ENCODE results near the gene SLX4. TPM values are rescaled to one million over a fixed set of nuclear protein-coding genes. Genes with fewer than 3 reads are reported as not detected.

The SLX4 gene
- total and polyA plus RNA-seq, 2 donors (not counting 3 experiments of a cell fraction or from before 2014, with no cell fraction given): 2.9 to 8.9 TPM

DNA sequence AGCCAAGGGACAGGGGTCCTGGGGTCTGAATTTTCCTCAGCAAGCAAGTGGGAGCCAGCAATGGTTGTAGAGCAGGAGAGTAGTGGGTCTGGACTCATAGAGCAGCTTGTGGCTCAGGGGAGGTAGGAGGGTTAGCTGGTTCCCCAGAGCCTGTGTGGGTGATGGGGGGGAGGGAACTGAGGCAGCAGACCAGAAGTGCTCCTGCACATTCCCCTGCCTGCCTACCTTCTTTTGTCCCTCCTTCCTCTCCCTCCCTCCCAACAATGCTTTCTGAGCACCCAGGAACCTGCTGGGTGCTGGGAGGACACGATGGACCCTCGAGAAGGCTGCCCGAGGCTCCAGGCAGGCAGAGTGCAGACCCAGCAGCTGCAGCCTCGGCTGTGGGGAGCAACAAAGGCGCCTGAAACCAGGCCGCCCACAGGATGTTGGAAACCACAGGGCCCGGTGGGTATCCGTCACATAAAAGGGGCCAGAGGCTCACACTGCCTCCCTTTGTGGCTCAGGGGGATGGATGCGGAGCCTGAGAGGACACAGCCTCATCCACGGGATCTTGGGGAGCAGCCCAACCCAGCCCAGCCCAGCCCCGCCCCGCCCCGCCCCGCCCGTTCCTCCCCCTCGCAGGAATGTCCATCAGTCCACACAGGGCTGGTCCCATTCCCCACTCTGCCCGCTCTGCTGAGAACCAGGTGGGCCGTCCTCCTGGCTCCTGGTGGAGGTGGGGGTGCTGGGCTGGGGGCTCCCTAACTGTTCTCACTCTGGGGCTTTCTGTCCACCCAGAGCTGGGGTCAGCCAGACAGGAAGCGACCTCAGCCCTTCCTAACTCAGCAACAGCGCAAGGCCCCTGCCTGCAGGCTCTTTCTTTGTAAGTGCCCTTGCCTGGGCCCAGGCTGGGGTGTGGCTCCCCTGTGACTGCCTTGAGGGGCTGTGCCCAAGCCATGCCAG, 32.5 kb downstream of the SLX4 start:
- Histone ChIP-seq H3K4me3 (replicated peaks in 1 of 3; ENCODE audit: insufficient read depth in 1 of 3, low read depth in 1 of 3, low read length in 3 of 3) (no peak overlapping the region), H2AFZ (ENCODE audit: low read depth, low read length) (no peak overlapping the region), H3K36me3 (ENCODE audit: control insufficient read depth in 2 of 2, extremely low read depth in 1 of 2, insufficient read depth in 2 of 2, low read length in 2 of 2) (no peaks in the 10 kb centered on the region), H3K4me1 (ENCODE audit: control insufficient read depth, extremely low read depth, insufficient read depth, low read length) (peaks cover 10% of the 10 kb centered on the region), H3K79me2 (ENCODE audit: control insufficient read depth, insufficient read depth, low read length) (no peaks in the 10 kb centered on the region), H4K20me1 (replicated peaks; ENCODE audit: control insufficient read depth, extremely low read depth, insufficient read depth, low read length) (no peaks in the 10 kb centered on the region), H3K9me3 (replicated peaks; ENCODE audit: control insufficient read depth, insufficient read depth, low read length) (no peaks in the 10 kb centered on the region), H3K4me2 (ENCODE audit: insufficient read depth, low read length) (no peak overlapping the region), H3K27ac (ENCODE audit: insufficient read depth, low read depth, low read length) (no peak overlapping the region), H3K9ac (replicated peaks; ENCODE audit: extremely low read depth, insufficient read depth, low read length) (no peak overlapping the region), H3K9me1 (replicated peaks; ENCODE audit: control insufficient read depth, extremely low read depth, insufficient read depth, low read length) (no peaks in the 10 kb centered on the region), H3K27me3 (ENCODE audit: control insufficient read depth in 2 of 2, insufficient read depth in 2 of 2, low read length in 2 of 2) (no peaks in the 10 kb centered on the region)
- dilution Hi-C loops (cut with MboI; ENCODE audit: extremely low pct_ligation_motif_present, low sequenced_read_pairs) (no loop called here), intact Hi-C loops (cut with micrococcal nuclease) (no loop called here)
- BruUV-seq (replicated peaks): no TSS peak
- no peak for DNase-seq (ENCODE audit: low read depth, low spot score)
- no peak for TF ChIP-seq POLR2A (IDR thresholded peaks at IDR 0.05; ENCODE audit: low read depth, low read length)
- no peak for TF ChIP-seq EZH2 (IDR thresholded peaks at IDR 0.05; ENCODE audit: borderline replicate concordance, low read depth, low read length, severe bottlenecking)
- TF ChIP-seq, protein P1, sequence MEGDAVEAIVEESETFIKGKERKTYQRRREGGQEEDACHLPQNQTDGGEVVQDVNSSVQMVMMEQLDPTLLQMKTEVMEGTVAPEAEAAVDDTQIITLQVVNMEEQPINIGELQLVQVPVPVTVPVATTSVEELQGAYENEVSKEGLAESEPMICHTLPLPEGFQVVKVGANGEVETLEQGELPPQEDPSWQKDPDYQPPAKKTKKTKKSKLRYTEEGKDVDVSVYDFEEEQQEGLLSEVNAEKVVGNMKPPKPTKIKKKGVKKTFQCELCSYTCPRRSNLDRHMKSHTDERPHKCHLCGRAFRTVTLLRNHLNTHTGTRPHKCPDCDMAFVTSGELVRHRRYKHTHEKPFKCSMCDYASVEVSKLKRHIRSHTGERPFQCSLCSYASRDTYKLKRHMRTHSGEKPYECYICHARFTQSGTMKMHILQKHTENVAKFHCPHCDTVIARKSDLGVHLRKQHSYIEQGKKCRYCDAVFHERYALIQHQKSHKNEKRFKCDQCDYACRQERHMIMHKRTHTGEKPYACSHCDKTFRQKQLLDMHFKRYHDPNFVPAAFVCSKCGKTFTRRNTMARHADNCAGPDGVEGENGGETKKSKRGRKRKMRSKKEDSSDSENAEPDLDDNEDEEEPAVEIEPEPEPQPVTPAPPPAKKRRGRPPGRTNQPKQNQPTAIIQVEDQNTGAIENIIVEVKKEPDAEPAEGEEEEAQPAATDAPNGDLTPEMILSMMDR (IDR thresholded peaks at IDR 0.05; ENCODE audit: extremely low read depth in 1 of 2, insufficient read depth in 1 of 2, low read depth in 1 of 2, low read length in 2 of 2): no peak
- TF ChIP-seq, protein P2, sequence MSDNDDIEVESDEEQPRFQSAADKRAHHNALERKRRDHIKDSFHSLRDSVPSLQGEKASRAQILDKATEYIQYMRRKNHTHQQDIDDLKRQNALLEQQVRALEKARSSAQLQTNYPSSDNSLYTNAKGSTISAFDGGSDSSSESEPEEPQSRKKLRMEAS (IDR thresholded peaks at IDR 0.05; ENCODE audit: insufficient read depth, insufficient read length): no peak
- no peak for TF ChIP-seq GATA2 (IDR thresholded peaks at IDR 0.05; ENCODE audit: insufficient read depth, insufficient read length, low read depth, low read length)
- TF ChIP-seq FOS (IDR thresholded peaks at IDR 0.05; ENCODE audit: borderline replicate concordance, insufficient read depth, low read length): no peak
- no peak for TF ChIP-seq MYC (IDR thresholded peaks at IDR 0.05; ENCODE audit: low read depth, low read length)
- no peak for TF ChIP-seq JUN (IDR thresholded peaks at IDR 0.05; ENCODE audit: borderline replicate concordance, insufficient read depth, insufficient read length, low read depth)
- TF ChIP-seq POLR2AphosphoS5 (IDR thresholded peaks at IDR 0.05; ENCODE audit: insufficient read depth, low read depth, low read length): no peak
- no peak for FAIRE-seq
- POLR2A ChIA-PET: no interaction called here
- CTCF ChIA-PET: interaction anchor here (0.8 kb wide), 1 partner anchor 652 kb away, joined by 3 read pairs; no protein-coding TSS in a partner anchor
